NCI-H446 treated with DMSO at 0.1 percent for 48 hours (cell line): Measurements from ENCODE around the gene STON2.
"Not testable (repeated sequence)": the region's sequence is repeated elsewhere in the genome, so short reads cannot be mapped to it uniquely, and the experiment has no call there.

Experiments used
- DNase-seq: peaks from one replicate; lab custom pipeline; 2025; lab: John Stamatoyannopoulos, UW

The STON2 gene

GRCh38 chr14:81268016-81268416, 132.1 kb downstream of the STON2 start:
- no peak for DNase-seq

- DNase-seq, result no peak
Observed at GRCh38 chr14:81265636-81266169, 134.4 kb downstream of the STON2 start.

GRCh38 chr14:81264671-81265070, 135.5 kb downstream of the STON2 start:
- DNase-seq, result no peak

GRCh38 chr14:81263777-81264410, 136.2 kb downstream of the STON2 start:
- DNase-seq, result no peak

GRCh38 chr14:81261176-81261575, 138.9 kb downstream of the STON2 start:
- no peak for DNase-seq

GRCh38 chr14:81260732-81261131, 139.4 kb downstream of the STON2 start:
- no peak for DNase-seq

GRCh38 chr14:81256289-81256960, 143.7 kb downstream of the STON2 start:
- DNase-seq, result no peak

GRCh38 chr14:81252278-81252677, 147.8 kb downstream of the STON2 start:
- DNase-seq, result no peak

GRCh38 chr14:81247271-81247766, 152.8 kb downstream of the STON2 start:
- DNase-seq, result no peak

GRCh38 chr14:81246461-81247270, 153.5 kb downstream of the STON2 start:
- no peak for DNase-seq

- no peak for DNase-seq
Observed at GRCh38 chr14:81245771-81246170, 154.4 kb downstream of the STON2 start.

GRCh38 chr14:81244431-81244830, 155.7 kb downstream of the STON2 start:
- DNase-seq, result not testable (repeated sequence)

- no peak for DNase-seq
Observed at GRCh38 chr14:81243499-81243898, 156.6 kb downstream of the STON2 start.

- not testable (repeated sequence) for DNase-seq
Observed at GRCh38 chr14:81236849-81237248, 163.3 kb downstream of the STON2 start.

- DNase-seq, result no peak
Observed at GRCh38 chr14:81236138-81236537, 164.0 kb downstream of the STON2 start.

- DNase-seq, result no peak
Observed at GRCh38 chr14:81235096-81235495, 165.0 kb downstream of the STON2 start.

GRCh38 chr14:81234278-81234677, 165.8 kb downstream of the STON2 start:
- DNase-seq, result no peak

GRCh38 chr14:81233615-81234014, 166.5 kb downstream of the STON2 start:
- no peak for DNase-seq

GRCh38 chr14:81231540-81231939, 168.6 kb downstream of the STON2 start:
- no peak for DNase-seq

GRCh38 chr14:81224222-81224621, 175.9 kb downstream of the STON2 start:
- no peak for DNase-seq

- not testable (repeated sequence) for DNase-seq
Observed at GRCh38 chr14:81223788-81224187, 176.3 kb downstream of the STON2 start.

GRCh38 chr14:81222691-81223090, 177.4 kb downstream of the STON2 start:
- no peak for DNase-seq

- no peak for DNase-seq
Observed at GRCh38 chr14:81222126-81222525, 178.0 kb downstream of the STON2 start.
